PC-3 (cell line): ENCODE measurements around the gene SLC13A2.

Experiments
- EZH2 ChIP-seq: fragments of 300-600 bp; sonication (generic); IDR thresholded peaks from one replicate; pipeline ENCODE4 v1.6.1; 2017; ENCODE audit warnings: antibody characterized with exemption, mild to moderate bottlenecking, low read length; ENCODE audit not compliant: unreplicated experiment
- EZH2phosphoT487 ChIP-seq: fragments of 300-600 bp; sonication (generic); IDR thresholded peaks from 2 replicates; pipeline ENCODE4 v1.6.1; 2018; ENCODE audit warnings: mild to moderate bottlenecking, antibody characterized with exemption, low read length, borderline replicate concordance
- TF ChIP-seq, protein P1 (sequence below): fragments of 300-600 bp; sonication (generic); conservative IDR thresholded peaks from 2 replicates; pipeline ENCODE4 v1.5.1; 2017; ENCODE audit warnings: antibody characterized with exemption, low read depth, mild to moderate bottlenecking, low read length

DNA sequence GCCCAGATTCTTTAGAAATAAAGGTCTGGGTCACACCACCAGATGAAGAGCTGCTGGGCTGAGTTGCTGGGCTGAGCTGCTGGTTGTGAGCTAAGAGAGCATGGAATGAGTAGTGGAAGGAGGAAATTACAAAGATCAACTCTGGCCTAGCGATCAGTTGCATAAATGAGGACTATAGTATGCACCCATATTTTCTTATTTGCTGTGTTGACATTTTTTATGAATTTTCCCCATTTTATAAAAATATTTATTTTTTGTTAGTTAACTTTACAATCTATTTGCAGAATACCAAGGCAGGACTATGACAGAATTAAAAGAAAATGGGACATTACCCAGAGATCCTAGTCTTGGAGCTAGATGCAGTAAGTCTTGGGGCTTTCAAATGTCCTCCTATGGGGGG is 23.6 kb upstream of the SLC13A2 start:
- TF ChIP-seq, protein P1, sequence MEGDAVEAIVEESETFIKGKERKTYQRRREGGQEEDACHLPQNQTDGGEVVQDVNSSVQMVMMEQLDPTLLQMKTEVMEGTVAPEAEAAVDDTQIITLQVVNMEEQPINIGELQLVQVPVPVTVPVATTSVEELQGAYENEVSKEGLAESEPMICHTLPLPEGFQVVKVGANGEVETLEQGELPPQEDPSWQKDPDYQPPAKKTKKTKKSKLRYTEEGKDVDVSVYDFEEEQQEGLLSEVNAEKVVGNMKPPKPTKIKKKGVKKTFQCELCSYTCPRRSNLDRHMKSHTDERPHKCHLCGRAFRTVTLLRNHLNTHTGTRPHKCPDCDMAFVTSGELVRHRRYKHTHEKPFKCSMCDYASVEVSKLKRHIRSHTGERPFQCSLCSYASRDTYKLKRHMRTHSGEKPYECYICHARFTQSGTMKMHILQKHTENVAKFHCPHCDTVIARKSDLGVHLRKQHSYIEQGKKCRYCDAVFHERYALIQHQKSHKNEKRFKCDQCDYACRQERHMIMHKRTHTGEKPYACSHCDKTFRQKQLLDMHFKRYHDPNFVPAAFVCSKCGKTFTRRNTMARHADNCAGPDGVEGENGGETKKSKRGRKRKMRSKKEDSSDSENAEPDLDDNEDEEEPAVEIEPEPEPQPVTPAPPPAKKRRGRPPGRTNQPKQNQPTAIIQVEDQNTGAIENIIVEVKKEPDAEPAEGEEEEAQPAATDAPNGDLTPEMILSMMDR: no peak
- no peak for TF ChIP-seq EZH2phosphoT487
- TF ChIP-seq EZH2: no peak
